ENCODE data around the gene SIM2. TPM values are rescaled to one million over a fixed set of nuclear protein-coding genes. Genes with fewer than 3 reads are reported as not detected.

The SIM2 gene
- total RNA-seq, 1 experiment from 2014 or later, result 11.4 TPM

DNA sequence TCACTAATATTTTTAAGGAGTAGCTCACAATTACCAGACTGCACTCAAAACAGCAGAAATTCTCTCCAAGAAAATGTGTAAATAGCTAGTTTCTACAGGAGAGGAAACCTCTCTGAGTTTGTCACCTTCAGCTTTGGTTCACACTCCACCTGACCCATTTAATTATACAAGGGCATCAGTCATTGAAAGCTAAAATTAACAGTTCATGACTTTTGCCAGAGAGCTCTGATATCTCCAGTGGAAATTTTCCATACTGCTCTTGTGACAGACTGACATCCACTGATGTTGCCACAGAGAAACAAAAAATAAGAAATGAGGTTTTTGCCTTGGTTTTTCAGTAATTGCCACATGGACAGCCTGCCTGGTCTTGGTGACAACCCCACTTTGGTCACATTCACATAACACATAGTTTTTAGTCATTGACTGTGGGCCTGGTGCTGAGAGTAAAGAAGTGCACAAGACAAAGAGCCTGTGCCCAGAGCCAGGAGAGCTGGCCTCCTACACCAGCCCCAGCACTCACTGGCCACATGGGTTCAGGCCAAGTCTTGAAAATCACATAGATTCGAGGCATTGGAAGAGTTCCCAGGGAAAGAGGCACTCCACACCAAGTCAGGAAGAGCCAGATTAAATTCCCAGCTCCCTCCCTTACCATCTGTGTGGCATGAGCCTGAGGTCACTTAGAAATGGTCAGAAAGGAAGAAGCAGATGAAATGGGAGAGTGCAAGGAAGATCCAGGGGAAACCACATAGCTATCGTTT, 13.8 kb upstream of the SIM2 start:
- DNase-seq (ENCODE audit: low spot score), result no peak

DNA sequence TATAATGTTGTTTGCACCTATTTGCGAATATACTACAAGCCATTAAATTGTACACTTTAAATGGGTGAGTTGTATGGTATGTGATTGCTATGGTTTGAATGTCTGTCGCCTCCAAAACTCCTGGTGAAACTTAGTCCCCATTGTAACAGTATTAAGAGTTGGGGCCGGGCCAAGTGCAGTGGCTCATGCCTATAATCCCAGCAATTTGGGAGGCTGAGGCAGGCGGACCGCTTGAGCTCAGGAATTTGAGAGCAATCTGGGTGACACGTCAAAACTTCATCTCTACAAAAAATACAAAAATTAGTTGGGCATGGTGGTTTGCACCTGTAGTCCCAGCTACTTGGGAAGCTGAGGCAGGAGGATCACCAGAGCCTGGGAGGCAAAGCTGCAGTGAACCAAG, 12.0 kb upstream of the SIM2 start:
- DNase-seq (ENCODE audit: low spot score), result no peak

DNA sequence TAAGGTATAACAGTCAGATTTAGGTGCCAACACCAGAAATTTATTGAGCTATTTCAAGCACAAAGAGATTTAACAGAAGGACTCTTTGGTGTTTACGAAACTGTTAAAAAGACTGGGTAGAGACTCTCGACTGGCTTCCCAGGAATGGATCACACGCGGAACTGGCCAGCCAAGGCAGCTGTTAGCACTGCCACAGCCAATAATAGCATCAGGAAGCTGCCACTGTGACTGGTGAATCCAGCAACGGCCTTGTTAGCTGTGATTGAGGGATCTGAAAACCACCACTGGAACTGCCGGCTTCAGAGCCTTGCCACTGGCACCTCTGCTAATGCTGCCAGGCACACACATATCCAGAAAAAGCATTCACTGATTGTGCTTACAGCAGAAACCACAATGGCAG, 10.6 kb upstream of the SIM2 start:
- no peak for DNase-seq (ENCODE audit: low spot score)

DNA sequence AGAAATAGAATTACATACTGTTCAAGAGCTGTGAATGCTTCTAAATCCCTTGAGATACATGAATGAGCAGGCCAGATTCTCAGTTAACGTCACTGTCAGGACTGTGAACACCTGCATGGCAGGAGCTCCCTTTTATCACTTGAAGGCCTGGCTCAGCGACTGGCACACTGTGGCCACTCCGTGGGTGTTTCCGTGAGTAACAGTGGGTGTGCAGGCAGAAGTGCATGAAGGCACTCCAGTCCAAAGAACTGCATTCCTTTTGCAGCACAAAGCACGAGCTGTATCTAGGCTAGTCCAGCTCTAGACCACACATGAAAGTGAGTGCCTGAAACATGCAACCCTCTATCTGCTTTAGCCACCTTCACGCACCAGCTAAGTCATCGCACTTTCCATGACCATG, 9.6 kb upstream of the SIM2 start:
- no peak for DNase-seq (ENCODE audit: low spot score)

DNA sequence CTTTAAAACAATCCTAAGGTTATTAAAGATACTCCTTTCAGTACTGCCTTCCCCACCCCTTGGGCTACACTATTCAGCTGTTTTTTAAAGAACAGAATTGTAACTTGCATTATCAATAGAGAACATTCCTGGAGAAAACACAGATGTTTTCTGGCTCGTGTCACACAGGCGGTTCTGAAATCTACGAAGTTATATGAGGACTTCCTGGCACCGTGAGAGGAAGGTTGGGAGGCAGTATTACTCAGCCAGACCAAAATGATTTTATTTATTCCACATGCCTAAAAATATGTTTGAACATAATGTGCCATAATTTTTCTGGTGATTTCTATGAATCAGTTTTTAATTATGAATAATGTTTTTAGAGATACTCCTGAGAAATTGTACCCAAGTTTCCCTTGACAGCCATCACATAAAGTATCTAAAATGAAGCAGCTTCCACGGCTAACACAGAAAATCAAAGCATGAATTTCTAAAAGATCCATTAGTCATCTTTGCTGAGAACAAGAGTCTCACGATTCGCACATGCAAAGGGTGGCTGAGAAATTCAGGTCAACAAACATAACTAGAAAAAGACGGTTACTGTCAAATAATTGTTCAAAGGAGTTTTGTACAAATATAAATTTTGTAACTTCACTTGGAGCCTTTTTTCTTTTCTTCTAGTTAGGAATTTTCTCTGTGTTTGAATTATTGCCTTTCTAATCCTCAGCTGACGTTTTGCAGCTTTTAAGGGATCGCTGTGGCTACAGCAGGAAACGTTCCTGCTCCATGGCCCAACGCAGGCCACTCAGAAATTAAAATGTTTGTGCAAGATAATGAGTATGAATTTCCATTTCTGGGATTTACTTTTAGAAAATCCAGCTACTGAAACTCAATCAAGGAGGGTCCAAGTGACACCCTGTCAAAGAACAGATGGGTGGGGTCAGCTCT, 8.0 kb upstream of the SIM2 start:
- DNase-seq (ENCODE audit: low spot score), result no peak

DNA sequence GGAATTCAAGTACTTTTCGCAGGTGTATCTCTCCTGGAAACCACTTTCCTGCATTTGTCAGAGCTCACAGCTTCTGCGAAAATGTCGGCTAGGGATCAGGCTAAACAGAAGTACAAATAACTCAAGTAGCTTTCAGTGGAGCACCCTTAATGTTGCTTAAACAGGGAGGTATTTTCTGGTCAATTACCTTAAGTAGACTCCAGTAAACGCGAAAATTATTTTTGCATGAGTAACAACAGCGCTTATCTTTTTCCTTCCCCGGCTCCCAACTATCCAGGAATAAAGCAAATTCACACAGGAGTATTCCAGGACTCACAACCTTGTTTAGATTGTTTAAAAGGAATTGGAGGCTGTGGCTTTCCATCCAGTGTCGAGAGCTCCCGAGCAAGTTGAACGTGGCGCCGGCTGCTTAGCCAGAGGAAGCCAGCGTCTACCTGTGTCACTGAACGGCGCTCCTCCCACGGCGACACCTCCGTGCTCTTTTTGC, 7.3 kb upstream of the SIM2 start:
- DNase-seq (ENCODE audit: low spot score), result no peak

DNA sequence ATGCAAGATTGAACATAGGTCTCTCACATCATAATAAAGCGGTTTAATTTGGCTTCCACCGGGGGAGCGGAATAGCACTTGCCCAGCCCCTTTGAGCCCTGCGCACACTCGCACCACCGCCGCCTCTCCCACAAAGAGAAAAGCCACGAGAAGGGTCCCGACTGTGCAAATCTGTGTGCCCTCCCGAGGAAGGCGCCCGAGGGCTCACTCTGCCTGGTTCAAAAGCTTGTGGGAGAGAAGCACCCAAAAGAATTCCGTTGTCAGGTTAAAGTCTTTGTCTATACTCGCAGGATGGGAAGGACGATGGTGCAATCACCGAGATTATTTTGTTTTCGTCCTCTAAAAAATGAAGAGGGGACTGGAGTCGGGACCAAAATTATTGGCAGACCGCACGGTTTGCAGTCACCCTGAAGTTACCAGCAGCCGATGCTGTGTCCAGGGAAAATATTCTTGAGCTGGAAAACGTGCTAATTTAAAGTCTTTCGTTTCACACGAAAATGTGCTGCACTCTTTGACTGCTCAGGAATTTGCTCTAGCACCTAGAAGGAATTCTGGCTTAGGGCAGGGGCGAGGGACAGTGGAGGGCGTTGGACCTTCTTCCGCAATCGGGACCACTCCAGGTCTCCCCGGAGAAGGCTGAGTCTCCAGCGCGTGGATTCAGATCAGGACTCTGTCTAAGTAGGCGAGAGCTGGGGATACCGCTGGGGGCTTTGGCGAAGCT, 6.6 kb upstream of the SIM2 start:
- DNase-seq (ENCODE audit: low spot score), result no peak

DNA sequence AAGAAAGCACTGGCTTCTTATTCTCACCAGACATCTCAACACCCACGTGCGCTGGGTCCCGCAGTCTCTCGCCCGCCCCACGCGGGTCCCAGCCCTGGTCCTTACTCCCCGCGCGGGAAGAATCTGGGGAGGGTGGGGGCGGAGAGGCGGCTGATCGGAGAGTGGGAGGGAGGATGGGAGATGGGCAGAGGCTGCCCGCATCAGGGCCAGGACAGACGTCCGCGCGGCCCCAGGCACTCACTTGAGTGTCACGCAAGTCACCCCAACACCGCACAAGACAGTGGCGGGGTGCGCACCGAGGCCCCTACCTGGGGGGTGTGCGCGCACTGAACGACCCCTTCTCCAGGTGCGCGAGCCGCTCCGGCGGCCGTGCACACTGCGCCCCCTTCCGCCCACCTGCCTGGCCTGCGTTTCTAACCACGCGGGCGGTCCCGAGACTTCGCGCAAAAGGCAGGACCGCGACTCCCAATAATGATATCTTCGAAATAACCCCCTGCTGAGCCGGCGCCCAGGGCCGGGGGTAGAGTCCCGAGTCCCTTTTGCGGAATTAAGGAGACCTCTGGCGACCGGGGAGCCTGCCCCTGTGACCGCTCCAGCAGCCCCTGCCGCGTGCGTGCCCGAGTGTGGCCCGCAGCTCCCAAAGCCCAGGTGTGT, 6.0 kb upstream of the SIM2 start:
- DNase-seq (ENCODE audit: low spot score), result no peak

DNA sequence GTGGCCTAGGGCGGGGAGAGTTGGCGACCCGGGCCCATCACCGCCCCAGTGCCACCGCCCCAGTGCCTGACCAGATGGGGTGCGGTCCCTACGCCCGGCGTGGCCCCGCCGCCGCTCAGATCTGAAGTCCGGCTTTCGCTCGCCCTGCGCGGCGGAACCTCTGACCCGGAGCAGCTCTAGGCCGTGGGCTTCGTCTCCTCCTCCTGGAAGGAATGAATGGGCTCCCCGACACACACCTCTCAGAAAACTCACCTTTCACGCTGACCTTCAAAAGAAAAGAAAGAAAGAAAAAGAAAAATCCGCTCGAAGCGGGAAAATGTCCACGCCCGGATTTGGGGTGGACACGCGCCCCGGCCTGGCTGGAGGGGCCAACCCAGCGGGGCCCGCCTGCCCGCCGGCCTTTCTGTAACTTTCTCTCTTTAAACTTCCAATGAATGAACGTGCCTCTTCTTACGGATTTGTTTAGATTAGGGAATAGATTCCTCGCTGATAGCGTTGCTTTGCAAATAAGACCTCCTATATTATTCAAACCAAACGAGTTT, 5.4 kb upstream of the SIM2 start:
- no peak for DNase-seq (ENCODE audit: low spot score)

DNA sequence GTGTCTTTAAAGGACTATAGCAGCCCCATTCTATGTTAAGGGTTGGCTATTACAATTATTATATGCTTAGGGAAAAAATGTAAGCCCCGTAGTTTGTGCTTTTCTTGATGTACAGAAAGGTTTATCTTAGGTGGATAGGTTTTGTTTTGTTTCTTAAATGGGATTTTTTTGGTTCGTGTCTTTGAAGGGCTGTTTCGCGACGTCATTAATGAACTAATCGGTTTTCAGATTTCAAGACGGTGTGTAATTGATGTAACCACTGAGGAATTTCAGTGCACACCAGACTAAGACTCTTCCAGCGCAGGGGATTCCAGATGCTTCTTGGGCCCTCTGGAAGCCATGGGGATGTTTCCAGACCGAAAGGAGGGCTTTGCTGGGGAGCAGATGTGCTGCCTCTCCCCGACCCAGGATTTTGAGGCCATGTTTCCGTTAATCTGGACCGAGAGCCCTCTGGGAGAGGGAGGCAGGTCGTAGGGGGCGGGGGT, 4.8 kb upstream of the SIM2 start:
- DNase-seq (ENCODE audit: low spot score), result no peak

DNA sequence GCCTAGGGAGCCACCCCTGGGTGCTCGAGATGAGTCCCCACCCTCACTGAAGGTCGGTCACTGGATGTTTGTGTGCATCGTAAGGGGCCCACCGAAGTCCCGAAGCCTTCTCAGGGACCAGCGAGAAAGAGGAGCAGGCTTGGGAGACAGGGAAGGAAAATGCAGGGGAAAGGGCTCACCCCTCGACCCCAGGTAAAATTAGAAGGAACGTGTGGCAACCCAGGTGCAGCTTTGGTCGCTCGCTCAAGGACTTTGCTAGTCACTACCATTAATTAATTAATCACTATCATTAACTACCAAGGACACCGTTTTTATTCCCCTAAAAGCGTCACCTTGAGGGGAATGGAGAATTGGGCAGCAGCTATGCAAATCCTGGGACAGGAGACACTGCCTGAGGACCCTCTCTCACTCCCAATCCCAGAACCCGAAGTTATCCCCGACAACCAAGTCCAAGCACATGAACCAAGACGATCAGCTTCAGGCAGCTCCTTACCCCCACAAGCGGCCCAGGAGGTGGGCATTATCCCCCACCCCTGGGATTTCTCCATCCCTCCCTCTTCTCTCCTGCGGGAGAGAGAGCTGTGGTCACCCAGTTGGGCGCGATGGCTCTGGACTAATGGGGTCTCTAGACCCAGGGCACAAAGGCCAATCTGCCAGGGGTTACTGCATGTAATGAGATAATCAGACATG, 4.2 kb upstream of the SIM2 start:
- DNase-seq (ENCODE audit: low spot score), result no peak

DNA sequence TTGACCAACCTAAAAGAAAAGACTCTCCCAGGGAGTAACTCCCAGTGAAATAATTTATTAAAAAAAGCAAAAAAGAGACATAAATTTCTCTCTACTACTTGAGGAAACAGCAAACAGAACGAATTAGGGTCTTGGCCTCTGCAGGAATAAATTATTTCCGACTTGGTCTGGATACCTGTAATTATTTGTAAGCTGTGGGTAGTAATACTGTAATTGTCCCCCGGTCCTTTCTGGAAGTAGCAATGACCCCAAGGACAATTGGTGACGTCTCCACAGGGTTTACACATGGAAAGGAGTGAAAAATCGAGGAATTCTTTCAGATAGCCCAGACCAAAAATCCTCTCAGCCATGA, 3.7 kb upstream of the SIM2 start:
- no peak for DNase-seq (ENCODE audit: low spot score)

DNA sequence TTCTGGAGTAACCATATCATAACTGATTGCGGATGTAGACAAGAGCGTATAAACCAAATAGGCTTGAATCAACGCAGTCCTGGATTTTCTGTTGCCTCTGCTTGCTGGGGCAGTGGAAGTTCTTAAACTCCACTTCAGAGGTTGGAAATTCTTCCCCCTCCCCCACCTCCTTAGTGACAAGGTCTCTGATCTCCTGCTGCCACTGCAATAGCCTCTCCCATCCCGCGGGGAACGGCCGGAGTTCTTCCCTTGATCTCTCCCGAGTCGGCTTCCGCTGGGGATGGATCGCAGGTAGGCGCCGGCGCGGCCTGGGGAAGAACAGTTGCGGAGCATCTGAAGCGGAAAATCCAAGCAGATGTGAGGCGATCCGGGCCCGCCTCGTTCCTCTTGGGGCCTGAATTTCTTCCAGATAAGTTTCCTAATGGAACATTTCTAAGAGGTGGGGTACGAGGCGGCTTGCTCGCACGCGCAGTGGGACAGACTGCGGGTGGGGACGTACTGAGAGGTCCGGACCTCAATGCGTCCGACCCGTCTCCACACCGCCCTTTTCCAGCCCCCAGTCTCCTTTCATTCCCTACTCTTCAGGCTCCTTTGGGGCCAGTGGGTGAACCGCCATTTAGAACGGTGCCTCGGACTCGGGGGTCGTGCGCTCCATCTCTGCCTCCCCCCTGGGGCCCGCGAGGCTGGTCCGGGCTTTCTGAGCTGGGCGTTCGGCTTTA, 3.1 kb upstream of the SIM2 start:
- DNase-seq (ENCODE audit: low spot score), result no peak

DNA sequence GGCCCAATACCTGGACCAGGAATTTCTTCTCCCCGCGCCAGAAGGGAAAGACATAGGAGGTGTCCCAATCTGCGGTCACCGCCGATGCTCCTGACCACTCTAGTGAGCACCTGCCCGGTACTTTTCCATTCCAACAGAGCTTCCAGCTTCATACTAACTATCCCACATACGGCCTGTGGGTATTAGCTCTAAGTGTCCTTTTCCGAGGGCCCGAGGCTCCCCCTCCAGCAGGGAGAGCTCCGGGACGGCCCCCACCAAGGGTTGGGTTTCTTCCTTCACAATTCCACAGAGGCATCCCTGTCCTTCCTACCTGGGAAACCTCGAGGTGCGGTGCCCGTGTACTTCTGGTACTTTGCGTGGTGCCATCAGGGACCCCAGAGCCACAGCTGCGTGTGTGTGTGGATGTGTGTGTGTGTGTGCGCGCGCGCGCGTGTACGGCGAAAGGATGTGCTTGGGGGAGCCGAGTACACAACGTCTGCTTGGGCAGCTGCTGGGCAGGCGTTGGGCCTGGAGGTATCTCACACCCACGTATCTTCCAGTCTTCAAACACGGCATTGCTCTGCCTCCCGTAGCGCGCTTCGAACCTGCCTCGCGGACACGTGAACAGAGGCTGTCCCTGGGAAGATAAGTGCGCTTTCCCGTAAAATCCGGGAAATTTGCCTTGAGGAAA, 2.4 kb upstream of the SIM2 start:
- no peak for DNase-seq (ENCODE audit: low spot score)

DNA sequence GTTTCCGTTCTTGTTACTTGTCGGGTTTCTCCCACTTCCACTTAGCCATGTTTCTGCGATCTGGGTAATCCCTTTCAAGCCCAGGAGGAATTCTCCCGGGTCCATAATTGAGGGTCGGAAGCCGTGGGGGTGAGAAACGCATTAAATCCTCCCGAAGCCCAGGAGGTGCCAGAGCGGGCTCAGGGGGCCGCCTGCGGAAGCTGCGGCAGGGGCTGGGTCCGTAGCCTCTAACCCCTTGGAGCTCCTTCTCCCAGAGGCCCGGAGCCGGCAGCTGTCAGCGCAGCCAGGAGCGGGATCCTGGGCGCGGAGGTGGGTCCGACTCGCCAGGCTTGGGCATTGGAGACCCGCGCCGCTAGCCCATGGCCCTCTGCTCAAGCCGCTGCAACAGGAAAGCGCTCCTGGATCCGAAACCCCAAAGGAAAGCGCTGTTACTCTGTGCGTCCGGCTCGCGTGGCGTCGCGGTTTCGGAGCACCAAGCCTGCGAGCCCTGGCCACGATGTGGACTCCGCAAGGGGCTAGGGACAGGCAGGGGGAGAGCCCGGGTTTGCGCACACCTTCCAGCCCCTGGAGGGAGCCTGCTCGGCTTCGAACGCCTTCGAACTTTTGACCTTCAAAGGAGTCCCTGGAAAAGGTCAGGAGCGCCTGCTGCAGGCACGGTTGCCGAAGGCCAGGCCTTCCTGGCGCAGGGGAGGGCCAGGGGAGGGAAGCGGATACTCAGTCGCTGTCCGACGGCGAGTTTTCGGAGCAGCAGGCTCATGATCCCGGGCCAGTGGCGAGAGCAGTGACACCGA, 1.7 kb upstream of the SIM2 start:
- DNase-seq (ENCODE audit: low spot score), result no peak

DNA sequence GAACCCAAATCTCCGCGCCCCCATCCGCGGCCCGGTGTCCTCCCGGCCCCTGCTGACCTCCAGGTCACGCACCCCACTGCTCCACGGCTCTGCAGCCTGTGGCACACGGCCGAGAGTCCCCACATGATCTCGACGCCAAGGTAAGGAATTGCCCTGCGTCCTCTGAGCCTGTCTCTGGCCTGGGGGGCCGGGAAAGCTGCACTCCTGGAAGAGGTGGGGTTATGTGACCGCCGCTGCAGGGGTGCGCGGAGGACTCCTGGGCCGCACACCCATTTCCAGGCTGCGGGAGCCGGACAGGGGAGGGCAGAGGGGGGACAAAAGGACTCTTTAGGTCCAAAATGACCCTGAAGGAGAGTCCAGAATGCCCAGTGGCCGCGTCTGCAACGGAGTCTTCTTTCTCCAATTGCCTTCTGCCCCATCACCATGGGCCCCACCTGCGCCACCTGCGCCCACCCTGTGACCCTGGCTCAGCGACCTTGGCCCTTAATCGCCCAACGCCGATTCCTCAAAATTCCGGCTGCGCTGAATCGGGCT, 997 bp upstream of the SIM2 start:
- no peak for DNase-seq (ENCODE audit: low spot score)

DNA sequence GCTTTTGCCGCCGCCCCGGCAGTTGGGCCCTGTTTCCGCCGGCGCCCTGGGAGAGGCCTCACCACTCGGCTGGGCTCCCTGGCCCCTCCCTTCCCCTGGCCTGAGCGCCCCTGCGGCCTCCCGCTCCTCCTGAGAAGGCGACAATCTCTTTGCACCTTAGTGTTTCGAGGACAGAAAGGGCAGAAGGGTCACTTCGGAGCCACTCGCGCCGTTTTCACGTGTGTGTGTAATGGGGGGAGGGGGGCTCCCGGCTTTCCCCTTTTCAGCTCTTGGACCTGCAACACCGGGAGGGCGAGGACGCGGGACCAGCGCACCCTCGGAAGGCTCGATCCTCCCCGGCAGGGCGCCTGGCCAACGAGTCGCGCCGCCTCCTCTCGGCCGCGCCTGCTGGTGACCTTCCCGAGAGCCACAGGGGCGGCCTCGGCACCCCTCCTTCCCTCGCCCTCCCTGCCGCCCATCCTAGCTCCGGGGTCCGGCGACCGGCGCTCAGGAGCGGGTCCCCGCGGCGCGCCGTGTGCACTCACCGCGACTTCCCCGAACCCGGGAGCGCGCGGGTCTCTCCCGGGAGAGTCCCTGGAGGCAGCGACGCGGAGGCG, 432 bp upstream of the SIM2 start:
- peak; percentile 52 for DNase-seq (ENCODE audit: low spot score)
